HG02870 (cell line): ENCODE results near the gene GRM5.
"Not testable (repeated sequence)": the region's sequence is repeated elsewhere in the genome, so short reads cannot be mapped to it uniquely, and the experiment has no call there.

ENCODE experiments used
- ATAC-seq: cut with Tn5 transposase; IDR thresholded peaks from one replicate; pipeline ENCODE4 v1.9.1; 2021; ENCODE audit warnings: mild to moderate bottlenecking, moderate library complexity; ENCODE audit not compliant: unreplicated experiment

The GRM5 gene

DNA sequence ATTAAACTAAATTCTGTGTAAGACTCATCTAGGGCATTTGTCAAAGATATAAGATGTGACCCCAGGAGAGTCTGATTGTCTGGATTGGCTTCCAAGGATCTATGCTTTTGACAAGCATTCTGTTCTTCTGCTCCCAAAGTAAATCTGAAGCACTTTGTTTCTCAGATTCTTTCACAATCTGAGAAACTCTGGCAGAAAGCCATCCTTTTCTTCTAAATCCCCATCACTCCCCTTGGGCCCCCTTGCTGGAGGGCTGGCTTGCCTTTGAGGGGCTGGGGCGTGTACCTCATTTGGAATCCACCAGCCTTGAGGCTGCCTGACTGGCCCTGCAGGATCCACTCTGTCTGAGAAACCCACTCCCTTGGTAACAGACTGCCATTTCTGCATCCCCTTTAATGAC, 554.8 kb downstream of the GRM5 start:
- no peak for ATAC-seq

DNA sequence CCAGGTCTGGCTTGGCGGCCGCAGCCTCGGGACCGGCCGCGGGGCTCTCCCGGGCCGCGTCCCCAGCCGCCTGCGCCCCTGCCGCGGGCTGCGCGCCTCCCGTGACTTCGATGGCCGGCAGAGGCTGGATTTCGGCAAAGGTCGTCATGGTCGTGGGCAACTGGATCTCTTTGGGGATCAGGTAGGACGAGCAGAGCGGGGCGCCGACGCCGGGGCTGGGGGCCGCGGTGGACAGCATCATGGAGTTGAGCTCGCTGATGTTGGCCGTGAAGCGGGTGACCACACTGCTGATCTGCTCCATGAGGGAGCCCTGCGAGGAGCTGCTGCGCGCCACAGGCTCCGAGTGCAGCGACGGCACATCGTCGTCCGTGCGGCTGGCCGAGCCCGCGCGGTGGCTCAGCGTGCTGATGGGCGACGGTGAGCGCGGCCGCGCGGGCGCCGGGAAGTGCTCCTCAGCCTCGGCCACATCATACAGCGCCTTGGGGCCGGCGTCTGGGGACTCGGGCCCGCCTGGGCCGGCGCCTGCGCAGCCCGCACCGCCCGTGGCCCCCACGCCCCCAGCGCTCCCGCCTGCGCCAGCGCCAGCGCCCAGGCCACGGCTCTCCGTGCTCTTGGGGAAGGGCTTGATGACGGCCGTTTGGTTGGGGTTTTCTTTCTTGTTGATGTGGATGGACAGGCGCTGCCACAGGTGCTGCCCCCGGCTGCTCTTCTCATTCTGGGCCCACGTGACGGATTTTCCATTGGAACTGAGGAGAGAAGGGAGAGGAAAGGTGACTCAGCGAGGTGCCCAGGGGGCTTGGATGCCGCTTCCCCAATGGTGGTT, 556.8 kb downstream of the GRM5 start:
- peak; percentile 65 for ATAC-seq

DNA sequence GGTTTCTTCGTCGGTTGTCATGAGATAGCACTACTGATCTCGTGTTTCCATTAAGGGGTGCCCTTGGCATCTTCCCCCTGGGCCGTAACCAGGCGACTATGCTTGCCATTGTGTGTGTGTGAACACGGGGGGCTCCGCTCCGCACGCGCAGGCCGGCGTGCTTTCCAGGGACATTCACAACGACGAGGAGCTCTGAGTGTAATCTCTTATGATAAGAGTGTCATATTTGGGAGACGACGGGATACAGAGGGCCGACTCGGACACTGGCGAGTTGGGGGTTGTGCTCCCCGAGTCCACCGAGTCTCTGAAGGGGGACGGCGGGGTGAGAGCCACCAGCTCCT, 557.4 kb downstream of the GRM5 start:
- peak; percentile 7 for ATAC-seq

DNA sequence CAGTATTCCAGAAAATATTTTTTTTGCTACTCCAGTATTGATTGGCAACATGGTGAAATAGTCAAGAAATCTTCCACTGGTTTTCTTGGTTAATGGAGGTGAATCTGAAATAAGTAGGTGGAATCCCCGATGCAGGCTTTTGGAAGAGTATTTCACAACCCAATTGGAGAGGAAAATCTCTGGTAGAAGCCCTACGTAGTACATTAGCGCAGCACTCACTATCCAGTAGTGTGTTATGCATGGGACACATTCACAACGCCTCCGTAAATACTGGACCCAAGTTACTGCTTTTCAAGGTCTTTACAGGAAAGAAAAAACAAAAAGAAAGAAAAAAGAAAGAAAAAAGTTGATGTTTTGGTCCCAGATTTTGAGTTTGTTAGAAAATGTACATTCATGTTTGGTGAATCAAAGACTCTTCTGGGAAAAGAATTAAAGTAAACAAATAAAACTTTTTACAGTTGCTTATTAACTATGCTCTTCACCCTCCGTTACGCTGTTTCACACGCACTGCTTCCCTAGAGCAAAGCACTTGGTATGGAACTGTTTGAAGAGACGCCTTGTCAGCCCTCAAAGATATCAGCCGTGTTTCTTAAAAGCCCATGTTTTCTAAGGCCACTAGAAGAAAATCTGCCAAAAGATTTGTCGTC, 557.9 kb downstream of the GRM5 start:
- ATAC-seq: no peak

DNA sequence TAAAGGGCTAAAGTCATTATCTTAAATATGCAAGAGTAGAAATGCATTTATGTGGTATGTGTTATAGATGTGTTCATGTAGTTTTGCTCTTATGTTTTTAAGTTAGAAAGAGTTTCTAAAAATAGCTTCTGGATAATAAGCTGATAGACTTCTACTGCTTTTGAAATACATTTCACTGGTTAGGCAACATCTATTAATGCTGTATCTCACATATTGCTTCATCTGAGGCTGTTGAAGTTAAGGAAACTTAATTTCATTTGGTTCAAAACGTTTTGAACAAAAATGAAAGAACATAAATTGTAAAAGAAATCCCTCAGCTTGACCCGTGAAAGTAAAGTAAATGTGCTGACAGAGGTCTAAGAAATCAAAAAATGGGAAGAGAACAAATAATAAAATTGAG, 564.2 kb downstream of the GRM5 start:
- no peak for ATAC-seq

DNA sequence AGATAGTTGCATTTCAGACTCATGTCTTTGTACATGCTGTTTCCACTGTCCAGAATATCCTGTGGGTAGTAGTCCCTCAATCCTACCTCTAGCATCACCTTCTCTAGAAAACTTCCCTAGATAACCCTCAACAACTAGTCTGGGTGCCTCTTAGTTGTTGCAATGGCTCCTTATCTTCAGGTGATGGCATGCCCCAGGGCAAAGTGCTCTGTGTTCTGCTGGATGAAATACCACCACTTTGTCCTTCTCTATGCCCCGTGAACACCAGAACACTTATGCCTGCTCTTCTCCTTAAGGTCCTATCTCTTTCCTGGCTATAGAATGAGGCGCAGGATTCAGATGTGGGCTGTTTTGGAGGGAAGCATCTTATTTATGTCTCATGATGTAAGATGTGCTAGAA, 569.9 kb downstream of the GRM5 start:
- no peak for ATAC-seq

DNA sequence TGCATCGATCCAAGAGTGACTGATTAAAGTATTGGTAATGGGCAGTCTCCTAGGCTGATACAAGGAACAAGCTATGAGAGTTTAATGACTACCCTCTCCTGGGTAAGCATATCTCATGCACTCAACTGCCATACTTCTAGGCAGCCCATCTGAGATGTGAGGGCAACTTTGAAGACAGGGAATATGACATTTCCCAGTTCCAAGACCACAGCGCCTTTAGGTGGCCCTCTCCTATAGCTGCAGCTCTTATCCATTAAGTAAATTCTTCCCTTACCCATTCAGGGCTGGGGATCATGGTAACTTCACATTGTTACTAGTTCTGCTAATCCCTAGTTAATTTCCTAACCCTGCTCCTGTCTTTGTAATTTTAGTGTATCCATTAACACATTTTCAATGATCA, 570.9 kb downstream of the GRM5 start:
- ATAC-seq: no peak

DNA sequence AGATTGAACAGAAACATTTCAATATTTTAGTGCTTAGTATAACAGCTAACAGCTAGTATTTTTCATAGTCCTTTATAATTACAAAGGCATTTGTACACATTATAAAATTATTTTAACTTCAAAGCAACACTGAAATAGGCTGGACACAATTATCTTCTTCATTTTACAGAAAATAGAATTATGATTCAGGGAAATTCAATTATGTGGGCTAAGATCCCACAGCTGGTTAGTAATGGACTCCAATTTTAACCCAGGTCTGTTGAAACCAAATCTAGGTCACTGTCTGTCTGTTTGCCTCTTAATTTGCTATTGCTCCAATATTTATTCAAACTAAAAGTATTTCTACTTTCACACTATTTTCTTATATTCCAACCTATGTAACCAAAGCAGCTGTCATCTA, 574.1 kb downstream of the GRM5 start:
- ATAC-seq: no peak

DNA sequence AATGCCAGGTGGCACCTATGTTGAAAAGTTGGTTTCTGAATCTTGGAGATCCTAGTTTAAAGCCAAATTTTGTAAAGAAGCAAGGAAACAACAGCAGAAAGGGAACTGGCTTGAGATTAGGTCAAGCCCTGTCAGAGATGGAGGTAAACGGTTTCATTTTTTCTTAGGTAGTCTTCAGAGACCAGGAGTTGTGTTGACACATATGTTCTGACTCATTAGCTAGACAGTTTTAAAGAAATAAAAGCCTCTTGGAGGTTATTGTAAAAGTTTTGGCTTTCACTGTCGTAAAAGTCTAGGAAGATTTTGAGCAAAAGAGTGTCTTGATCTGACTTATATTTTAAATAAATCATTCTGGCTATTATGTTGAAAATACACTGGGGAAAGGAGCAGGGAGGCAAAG, 576.8 kb downstream of the GRM5 start:
- ATAC-seq: no peak

DNA sequence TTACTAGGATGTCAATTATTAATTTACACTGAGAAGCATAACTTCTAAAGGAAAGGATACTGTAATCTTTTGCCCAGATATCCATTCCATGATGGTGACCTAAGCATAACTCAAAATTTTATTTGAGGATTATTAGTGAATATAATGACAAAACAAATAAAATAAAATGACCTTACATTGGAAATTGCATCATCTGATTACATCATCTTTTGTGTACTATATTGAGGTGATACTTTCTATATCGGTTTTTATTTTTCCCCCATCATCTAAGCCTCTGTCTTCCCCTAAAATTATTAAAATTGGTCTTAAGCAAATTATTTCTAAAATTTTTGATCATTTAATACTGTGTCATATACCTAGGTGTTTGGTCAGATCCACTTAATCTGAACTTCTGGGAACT, 578.1 kb downstream of the GRM5 start:
- ATAC-seq: no peak

DNA sequence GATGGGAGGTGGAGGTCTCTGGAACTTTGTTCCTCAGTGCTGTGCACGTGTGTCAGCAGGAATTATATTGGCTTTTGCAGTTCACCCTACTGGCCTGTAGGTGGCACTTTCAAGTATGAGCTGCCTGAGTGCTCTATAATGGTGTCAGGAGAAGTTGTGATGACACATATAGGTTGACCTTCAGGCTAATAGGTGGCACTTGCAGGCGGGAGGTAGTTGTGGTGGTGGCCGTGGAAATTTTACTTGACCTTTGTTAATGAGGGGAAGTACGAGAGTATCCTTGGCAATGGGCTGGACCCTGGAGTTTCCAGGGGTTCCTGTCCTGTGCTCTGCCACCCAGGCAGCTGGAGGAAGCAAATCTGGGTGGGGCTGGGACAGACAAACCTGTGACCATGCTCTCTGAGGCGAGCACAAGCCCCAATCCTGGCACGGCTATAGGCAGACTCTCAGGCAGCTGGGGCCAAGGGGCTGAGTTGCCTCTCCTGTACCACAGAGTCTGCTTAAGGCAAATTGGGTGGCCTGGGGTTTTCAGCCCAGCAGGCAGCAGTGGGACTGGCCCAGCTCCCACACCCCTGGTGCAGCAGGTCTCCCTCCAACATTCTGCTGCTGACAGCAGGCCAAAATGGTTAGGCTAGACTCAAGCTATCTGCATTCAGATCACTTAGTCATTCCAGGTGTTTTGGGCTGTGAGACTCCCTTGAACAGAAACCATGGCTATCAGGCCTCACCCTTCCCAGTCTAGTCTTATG, 580.7 kb downstream of the GRM5 start:
- peak; percentile 79 for ATAC-seq

DNA sequence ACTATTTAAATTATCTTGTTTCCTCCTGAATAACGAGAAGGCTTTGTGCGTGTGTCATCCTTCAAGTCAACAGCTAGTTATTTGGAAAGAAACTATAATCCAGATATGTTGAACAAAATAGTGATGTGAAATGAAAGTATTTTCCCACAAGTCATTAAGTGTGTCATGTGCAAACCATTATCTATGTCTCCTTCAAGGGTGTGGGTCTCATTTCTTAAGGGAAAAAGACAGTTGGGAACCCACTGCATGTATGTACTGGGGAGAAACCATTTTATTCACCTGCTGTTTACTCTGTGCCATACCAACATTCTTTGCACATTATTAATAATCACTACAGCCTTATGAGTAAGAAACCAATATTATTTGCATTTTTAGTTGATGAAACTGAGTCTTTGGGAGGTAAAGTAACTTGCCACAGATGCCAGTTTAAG, 582.9 kb downstream of the GRM5 start:
- no peak for ATAC-seq

DNA sequence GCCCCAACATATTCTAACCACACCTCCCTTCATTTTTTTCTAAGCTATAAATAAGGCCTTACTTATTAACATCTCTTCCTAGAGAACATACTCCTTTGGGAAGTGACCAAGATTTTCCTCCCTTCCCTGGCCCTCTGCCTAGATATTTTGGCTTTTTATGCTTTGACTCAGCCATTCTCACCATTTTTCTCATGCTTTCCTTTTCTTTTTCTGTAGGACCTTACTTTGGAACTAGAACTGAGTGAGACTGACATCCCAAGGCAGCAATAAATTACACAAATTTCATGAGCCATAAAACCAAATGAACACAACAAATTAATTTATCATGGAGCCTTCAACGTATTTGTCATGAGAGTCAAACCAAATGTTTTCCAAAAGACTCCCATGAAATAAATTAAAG, 585.6 kb downstream of the GRM5 start:
- ATAC-seq: no peak

DNA sequence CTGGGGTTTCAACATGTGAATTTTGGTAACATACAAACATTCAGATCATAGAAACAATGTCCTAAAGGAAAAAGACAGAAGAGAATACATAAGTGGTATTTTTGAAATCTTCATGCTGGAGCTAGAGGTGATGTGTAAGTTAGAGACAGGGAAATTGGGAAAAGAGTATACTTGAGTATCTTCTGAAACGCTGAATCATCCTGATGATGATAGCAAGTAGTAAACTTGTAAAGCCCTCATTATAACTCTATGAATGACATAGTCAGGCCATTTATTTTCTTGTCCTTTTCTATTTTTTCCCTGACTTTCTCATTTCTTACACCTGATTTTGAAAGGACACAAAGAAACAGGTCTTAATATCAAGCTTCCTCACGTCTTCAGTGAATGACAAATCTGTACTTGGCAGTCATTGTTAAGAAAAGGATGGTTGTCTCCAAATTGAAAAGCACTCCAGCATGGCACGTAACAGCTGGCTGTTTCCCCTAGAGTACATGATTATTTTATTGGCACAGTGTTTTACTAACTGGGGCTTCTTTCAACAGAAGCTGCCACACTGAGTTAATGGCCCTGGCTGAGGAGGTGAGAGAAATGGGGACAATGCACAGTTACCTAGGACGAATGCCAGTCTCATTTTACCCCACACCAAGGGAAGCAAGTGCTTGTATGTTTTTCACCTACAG, 587.5 kb downstream of the GRM5 start:
- no peak for ATAC-seq

DNA sequence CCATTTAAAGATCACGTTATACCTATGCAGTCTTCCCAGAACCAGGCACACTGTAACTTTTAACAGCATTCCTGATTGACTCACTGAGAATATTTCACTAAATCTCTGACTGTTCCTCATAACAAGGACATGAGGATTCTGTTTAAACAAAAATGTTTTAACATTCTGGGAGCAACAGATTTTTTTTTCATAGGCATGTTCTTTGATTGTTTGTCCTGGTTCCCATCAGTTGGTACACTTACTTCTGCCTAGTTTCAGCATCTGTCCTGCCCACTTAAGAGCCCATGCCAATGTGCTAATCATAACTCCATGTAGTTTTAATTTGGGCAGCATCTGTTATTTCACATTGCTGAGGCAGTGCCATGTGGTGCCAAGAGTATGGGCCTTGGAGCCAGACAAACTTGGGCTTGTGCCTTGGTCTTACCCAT, 589.8 kb downstream of the GRM5 start:
- no peak for ATAC-seq

DNA sequence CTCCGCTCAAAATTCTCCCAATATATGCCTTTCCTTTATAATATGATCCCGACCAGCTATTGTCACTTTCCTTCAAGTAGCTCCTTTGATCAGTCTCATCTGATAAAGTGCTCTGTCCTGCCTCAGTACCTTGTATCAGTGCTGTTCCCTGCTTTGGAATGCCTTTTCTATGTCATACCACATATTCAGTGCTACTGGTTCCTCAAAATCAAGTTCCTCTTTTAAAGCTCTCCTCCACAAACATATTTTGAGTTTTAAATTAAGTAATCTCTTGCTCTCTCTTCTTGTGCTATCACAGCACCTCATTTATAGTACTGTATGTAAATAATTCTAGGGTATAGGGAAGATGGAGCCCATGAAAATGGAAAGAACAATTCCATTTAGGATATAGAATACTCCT, 591.1 kb downstream of the GRM5 start:
- ATAC-seq: no peak

DNA sequence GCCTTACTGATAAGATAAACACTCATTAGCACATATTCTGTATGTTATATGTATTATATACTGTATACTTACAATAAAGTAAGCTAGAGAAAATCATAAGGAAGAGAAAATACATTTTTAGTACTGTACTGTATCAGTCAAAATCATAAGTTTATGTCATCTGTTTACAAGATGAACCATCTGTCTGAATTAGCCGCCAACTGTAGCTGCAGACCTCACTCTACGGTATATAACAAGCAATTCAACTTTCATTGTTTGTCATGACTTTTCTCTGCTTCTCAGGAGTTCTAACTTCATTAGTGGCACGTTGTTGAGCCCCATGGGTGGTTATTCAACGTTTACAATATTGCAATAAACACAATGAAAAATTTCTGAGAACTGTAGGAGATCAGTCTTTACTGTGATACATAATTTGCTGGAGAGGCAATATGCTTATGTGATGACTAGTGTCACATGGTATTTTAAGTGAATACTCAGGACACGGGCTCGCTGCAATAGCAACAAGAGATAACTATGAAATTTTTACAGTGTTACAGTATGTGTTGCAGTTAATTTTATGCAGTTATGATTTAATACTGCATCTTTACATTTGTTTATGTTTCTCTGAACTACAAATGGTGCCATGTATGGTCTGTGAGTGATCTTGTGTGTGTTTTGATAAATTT, 596.1 kb downstream of the GRM5 start:
- ATAC-seq: no peak

DNA sequence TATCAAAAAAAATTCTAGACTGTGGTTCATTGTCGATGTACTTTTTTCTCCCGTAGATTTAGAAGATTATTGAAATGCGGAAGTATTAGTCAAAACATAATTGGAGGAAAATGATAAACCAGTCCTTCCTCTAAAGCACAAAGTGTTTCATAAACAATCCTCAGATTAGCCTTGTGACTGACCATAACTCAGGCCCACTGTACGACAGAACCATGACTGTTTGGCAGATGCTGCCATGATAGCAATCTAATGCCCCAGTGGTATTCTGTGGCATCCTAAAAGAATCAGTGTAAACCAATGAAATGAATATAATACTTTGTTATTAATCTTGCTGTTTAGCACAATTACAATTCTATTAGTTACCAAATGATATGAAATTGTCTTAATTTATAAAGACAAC, 601.3 kb downstream of the GRM5 start:
- no peak for ATAC-seq

DNA sequence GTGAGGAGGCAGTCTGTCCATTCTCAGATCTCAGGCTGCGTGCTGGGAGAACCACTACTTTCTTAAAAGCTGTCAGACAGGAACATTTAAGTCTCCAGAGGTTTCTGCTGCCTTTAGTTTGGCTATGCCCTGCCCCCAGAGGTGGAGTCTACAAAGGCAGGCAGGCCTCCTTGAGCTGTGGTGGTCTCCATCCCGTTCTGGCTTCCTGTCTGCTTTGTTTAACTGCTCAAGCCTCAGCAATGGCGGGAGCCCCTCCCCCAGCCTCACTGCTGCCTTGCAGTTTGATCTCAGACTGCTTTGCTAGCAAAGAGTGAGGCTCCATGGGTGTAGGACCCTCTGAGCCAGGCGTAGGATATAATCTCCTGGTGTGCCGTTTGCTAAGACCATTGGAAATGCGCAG, 602.5 kb downstream of the GRM5 start:
- not testable (repeated sequence) for ATAC-seq

DNA sequence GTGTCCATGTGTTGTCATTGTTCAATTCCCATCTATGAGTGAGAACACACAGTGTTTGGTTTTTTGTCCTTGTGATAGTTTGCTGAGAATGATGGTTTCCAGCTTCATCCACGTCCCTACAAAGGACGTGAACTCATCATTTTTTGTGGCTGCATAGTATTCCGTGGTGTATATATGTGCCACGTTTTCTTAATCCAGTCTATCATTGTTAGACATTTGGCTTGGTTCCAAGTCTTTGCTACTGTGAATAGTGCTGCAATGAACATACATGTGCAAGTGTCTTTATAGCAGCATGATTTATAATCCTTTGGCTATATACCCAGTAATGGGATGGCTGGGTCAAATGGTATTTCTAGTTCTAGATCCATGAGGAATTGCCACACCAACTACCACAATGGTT, 607.7 kb downstream of the GRM5 start:
- ATAC-seq: not testable (repeated sequence)

DNA sequence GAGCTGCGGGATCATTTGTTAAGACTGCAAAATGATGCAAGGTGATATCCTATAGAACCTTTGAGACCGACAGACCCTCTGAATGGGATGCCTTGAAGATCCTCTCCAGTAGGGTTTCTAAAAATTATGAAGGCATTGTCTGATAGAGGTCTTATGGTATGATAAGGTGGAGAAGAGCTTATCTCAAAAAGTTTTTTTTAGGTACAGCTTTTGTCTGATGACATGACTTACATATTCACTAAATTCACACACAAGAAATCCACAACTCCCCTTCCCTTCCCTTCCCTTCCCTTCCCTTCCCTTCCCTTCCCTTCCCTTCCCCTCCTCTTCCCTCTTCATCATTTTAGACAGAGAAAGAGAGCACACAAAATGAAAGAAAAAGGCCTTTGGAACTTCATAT, 609.8 kb downstream of the GRM5 start:
- ATAC-seq: no peak
